ENCODE results near the gene EIF3K. TPM values are rescaled to one million over a fixed set of nuclear protein-coding genes. Genes with fewer than 3 reads are reported as not detected.

EIF3K gene
- total RNA-seq, 1 experiment from 2014 or later, result 414 TPM

GRCh38 chr19:38647966-38648768 is 29.2 kb downstream of the EIF3K start:
- Histone ChIP-seq H3K27me3 (ENCODE audit: low read length) (no peaks in the 10 kb centered on the region), H3F3A (ENCODE audit: low read length, unreplicated experiment) (no peaks in the 10 kb centered on the region), H3K4me2 (ENCODE audit: low read length) (peak overlapping the region; percentile 94), H2AFZ (ENCODE audit: low read length) (no peak overlapping the region), H3K79me2 (ENCODE audit: low read length) (peaks cover 57% of the 10 kb centered on the region), H3K9me2 (replicated peaks; ENCODE audit: low read length) (no peaks in the 10 kb centered on the region), H4K20me1 (ENCODE audit: low read length) (peaks cover 45% of the 10 kb centered on the region), H3K9ac (ENCODE audit: low read length) (peak overlapping the region; percentile 100), H3K9me3 (ENCODE audit: low read length) (no peaks in the 10 kb centered on the region), H3K27ac (ENCODE audit: low read length) (peak overlapping the region; percentile 81), H3K36me3 (ENCODE audit: low read depth, low read length) (peaks cover 10% of the 10 kb centered on the region; the same call in 1 of the 2 replicates), H3K4me1 (ENCODE audit: insufficient read depth, low read length) (peaks cover 27% of the 10 kb centered on the region), H3K4me3 (ENCODE audit: low read length) (peak overlapping the region; percentile 99)
- TF ChIP-seq EZH2 (IDR thresholded peaks at IDR 0.05; ENCODE audit: low read length, unreplicated experiment) (no peak), EZH2phosphoT487 (IDR thresholded peaks at IDR 0.05; ENCODE audit: borderline replicate concordance, low read length) (no peak), CTCF (conservative IDR thresholded peaks at IDR 0.05; ENCODE audit: low read depth, low read length) (no peak)
- intact Hi-C loops (cut with micrococcal nuclease), result loop anchor here (5.0 kb wide), 1 partner anchor 34 kb away; no protein-coding TSS in a partner anchor
- ATAC-seq (no peak), DNase-seq (no peak)
- no TSS peak for BruUV-seq (replicated peaks)
- ChIA-PET CTCF (interaction anchor here (0.7 to 1.5 kb wide), 2 partner anchors 11 to 13 kb away, joined by 3 to 4 read pairs; no protein-coding TSS in a partner anchor), POLR2A (ENCODE audit: unreplicated experiment) (interaction anchor here (1.0 to 1.3 kb wide), 3 partner anchors 35 to 430 kb away, joined by 3 to 13 read pairs (median 3); no protein-coding TSS in a partner anchor)

GRCh38 chr19:38648769-38649304 is 29.8 kb downstream of the EIF3K start:
- peak overlapping the region; percentile 94 for H3K4me2 ChIP-seq (ENCODE audit: low read length)
- peak overlapping the region; percentile 100 for H3K9ac ChIP-seq (ENCODE audit: low read length)
- H3K27ac ChIP-seq (ENCODE audit: low read length), result peak overlapping the region; percentile 81
- no peaks in the 10 kb centered on the region for H3K9me3 ChIP-seq (ENCODE audit: low read length)
- intact Hi-C loops (cut with micrococcal nuclease), result loop anchor here (5.0 kb wide), 1 partner anchor 33 kb away; no protein-coding TSS in a partner anchor
- no peaks in the 10 kb centered on the region for H3F3A ChIP-seq (ENCODE audit: low read length, unreplicated experiment)
- DNase-seq (no peak), ATAC-seq (no peak)
- BruUV-seq (replicated peaks), result no TSS peak
- no peak overlapping the region for H2AFZ ChIP-seq (ENCODE audit: low read length)
- H3K36me3 ChIP-seq (ENCODE audit: low read depth, low read length), result peaks cover 17% of the 10 kb centered on the region
- ChIA-PET POLR2A (ENCODE audit: unreplicated experiment) (no interaction called here), CTCF (no interaction called here)
- peaks cover 34% of the 10 kb centered on the region for H3K4me1 ChIP-seq (ENCODE audit: insufficient read depth, low read length)
- no peaks in the 10 kb centered on the region for H3K27me3 ChIP-seq (ENCODE audit: low read length)
- peaks cover 64% of the 10 kb centered on the region for H3K79me2 ChIP-seq (ENCODE audit: low read length)
- H4K20me1 ChIP-seq (ENCODE audit: low read length), result peaks cover 51% of the 10 kb centered on the region
- TF ChIP-seq EZH2phosphoT487 (IDR thresholded peaks at IDR 0.05; ENCODE audit: borderline replicate concordance, low read length) (no peak), CTCF (conservative IDR thresholded peaks at IDR 0.05; ENCODE audit: low read depth, low read length) (no peak)
- H3K4me3 ChIP-seq (ENCODE audit: low read length), result peak overlapping the region; percentile 99
- H3K9me2 ChIP-seq (replicated peaks; ENCODE audit: low read length), result no peaks in the 10 kb centered on the region

Measured in PC-3 (cell line).